GM10266 (cell line): ENCODE data around the gene ZBTB40.

Experiments used
- DNase-seq: peaks from one replicate; pipeline ENCODE4 v3.0.0; 2012; ENCODE audit errors: extremely low spot score
- CTCF ChIP-seq: IDR thresholded peaks from 2 replicates; pipeline ENCODE4 v1.5.1; 2012; ENCODE audit warnings: mild to moderate bottlenecking, low read depth; ENCODE audit not compliant: control insufficient read depth, insufficient read depth; ENCODE audit errors: missing control alignments

ZBTB40 gene

GRCh38 chr1:22566161-22566560 lies 114.5 kb downstream of the ZBTB40 start:
- TF ChIP-seq CTCF: no peak
- DNase-seq: no peak

DNA sequence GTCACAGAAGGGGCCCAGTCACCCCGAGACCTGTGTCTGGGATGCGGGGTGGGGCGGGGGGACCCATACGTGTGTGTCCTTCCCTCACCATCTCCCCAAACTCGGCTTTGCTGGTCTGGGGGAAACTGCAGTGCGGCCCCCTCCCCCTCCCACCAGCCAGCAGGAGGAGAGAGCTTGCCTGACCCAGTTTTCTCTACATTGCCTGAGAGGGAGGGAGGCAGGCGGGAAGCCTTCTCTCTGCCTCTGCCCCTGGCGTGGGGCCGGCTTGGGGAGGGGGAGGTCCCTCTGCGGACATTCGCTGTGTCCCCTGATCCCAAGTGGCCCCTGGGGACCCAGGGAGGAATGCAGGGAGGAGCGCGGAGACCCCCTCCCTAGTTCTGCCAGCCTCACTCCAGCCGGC lies 115.5 kb downstream of the ZBTB40 start:
- DNase-seq: no peak
- TF ChIP-seq CTCF: no peak

DNA sequence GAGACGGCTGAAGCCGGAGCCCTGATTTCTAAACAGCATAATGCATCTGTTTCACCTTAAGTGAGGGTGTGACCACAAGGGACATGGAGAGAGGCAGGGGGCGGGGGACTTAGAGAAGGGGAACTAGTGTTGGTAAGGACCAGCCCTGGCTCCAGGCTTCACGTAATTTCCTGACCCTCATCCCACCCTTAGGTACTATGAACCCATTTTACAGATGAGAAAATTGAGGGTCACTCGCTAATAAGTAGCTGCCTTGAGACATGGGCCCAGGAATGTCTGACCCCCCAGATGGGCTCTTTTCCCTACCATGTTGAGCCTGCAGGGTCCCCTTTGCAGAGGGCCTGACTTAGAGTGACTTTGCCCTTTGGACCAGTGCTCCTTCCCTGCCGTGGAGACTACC lies 116.3 kb downstream of the ZBTB40 start:
- no peak for DNase-seq
- no peak for TF ChIP-seq CTCF

GRCh38 chr1:22569269-22569668 lies 117.6 kb downstream of the ZBTB40 start:
- no peak for DNase-seq
- TF ChIP-seq CTCF: no peak

DNA sequence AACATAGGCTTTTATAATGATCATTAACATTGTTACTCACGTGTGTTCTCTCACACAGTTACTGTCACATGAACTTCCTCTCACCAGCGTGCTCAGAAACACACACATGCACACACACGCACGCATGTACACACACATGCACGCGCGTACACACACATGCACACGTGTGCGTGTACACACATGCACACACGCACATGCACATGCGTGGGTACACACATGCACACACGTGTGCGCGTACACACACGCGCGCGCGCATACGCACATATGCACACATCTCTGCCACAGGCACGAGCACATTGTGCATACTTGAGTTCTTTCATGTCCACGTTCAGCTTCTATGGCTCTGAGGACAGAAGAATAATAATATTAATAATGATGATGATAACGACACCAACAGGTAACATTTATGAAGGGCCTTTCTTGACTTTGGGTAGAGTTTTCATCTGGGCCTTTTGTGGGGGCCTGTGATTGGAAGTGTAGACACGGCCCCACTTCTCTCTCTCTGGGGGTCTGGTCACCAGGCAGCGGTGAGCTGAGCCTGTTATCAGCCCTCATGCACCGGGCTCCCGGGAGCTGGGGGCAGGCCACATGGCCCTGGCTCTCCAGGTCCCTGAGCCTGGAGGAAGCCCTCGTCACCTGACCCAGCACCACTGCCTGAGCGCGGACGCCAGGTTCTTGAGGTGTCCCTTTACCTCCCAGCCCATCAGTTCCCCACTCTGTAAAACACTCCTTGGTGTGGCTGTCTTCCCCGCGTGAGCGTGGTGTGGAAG lies 118.7 kb downstream of the ZBTB40 start:
- no peak for DNase-seq
- no peak for TF ChIP-seq CTCF

DNA sequence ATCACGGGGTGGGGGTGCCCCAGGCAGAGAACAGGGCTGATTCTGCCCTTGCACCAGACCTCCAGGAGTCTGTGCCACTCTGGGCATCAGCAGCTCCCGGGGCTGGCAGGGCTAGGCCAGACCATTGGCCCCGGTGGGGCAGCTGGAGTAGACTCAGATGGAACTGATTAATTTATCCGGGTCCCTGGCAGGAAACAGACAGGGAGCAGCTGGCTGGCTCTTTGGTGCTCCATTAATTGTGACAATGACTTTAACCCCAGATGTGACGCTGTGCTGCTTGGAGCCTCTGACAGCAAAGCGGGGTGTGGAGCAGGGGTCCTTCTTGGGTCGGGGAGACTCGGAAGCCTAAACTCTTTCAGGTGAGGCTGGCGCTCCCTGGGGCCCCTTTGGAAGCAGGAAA lies 121.2 kb downstream of the ZBTB40 start:
- no peak for TF ChIP-seq CTCF
- no peak for DNase-seq

GRCh38 chr1:22573237-22573636 lies 121.6 kb downstream of the ZBTB40 start:
- no peak for DNase-seq
- TF ChIP-seq CTCF: no peak
